B cell (primary cell): ENCODE results near the gene MPDU1. TPM values are rescaled to one million over a fixed set of nuclear protein-coding genes. Genes with fewer than 3 reads are reported as not detected.

Experiments
- ATAC-seq: fragments of 200-7000 bp; cut with Tn5 transposase; one replicate; pipeline ENCODE4 v1.10.0; 2021; ENCODE audit warnings: low read depth, mild to moderate bottlenecking, moderate number of reproducible peaks, moderate library complexity
- CTCF ChIA-PET: fragments of 350-600 bp; sonication (Branson Sonifier 250); formaldehyde crosslinking; loops from one replicate; lab custom pipeline; 2021; ENCODE audit warnings: antibody characterized with exemption, inconsistent platforms; lab: Charles Lee
- POLR2A ChIA-PET: fragments of 350-600 bp; sonication (Branson Sonifier 250); formaldehyde crosslinking; loops from one replicate; lab custom pipeline; 2021; ENCODE audit warnings: antibody characterized with exemption; lab: Charles Lee
- DNase-seq: peaks from one replicate; pipeline ENCODE4 v3.0.0; 2013
- H2AFZ ChIP-seq: 2 replicates; pipeline ENCODE4 v1.6.1; 2012; ENCODE audit warnings: mild to moderate bottlenecking, low read depth, low read length; ENCODE audit not compliant: insufficient read depth, poor library complexity, severe bottlenecking
- H3K27ac ChIP-seq, 2 donors: 1 replicate in 1 of 2; 2 replicates in 1 of 2; pipeline ENCODE4 v1.5.1; 2012 to 2013; ENCODE audit warnings: low read length in 2 of 2, mild to moderate bottlenecking in 2 of 2, moderate library complexity in 1 of 2
- H3K27me3 ChIP-seq, 4 experiments: fragments of 200-600 bp in 1 of 4; sonication (generic) in 1 of 4; replicated peaks in 1 of 4; 1 replicate in 2 of 4; 2 replicates in 2 of 4; pipeline versions ENCODE4 v1.6.1 to v1.7.0; 2013 to 2016; ENCODE audit warnings: low read length in 3 of 4, mild to moderate bottlenecking in 2 of 4, mixed read lengths in 1 of 4, moderate library complexity in 1 of 4; ENCODE audit not compliant: insufficient read depth in 4 of 4, control insufficient read depth in 3 of 4; ENCODE audit errors: control extremely low read depth in 1 of 4
- H3K36me3 ChIP-seq, 2 experiments: replicated peaks in 1 of 2; 1 replicate in 1 of 2; 2 replicates in 1 of 2; pipeline versions ENCODE4 v1.6.1 to v1.7.1; 2013; ENCODE audit warnings: low read length in 1 of 2; ENCODE audit not compliant: insufficient read depth in 2 of 2, control insufficient read depth in 1 of 2; ENCODE audit errors: control extremely low read depth in 1 of 2, extremely low read depth in 1 of 2
- H3K4me1 ChIP-seq, 2 donors: fragments of 200-600 bp in 1 of 2; sonication (generic) in 1 of 2; 1 replicate in 1 of 2; 2 replicates in 1 of 2; pipeline versions ENCODE4 v1.5.1 to v1.6.1; 2013 to 2017; ENCODE audit warnings: low read length in 2 of 2; ENCODE audit not compliant: control insufficient read depth in 2 of 2, insufficient read depth in 2 of 2
- H3K4me2 ChIP-seq: replicated peaks from 2 replicates; pipeline ENCODE3; 2012; ENCODE audit warnings: mild to moderate bottlenecking, low read depth, low read length; ENCODE audit not compliant: poor library complexity, severe bottlenecking
- H3K4me3 ChIP-seq, 5 experiments: fragments of 200-600 bp in 1 of 5; sonication (generic) in 1 of 5; 1 replicate in 3 of 5; 2 replicates in 2 of 5; pipeline versions ENCODE4 v1.5.1 to v1.7.0; 2011 to 2016; ENCODE audit warnings: low read length in 4 of 5, mild to moderate bottlenecking in 4 of 5, low read depth in 2 of 5, control low read depth in 1 of 5, moderate library complexity in 1 of 5; ENCODE audit not compliant: insufficient read depth in 1 of 5; ENCODE audit errors: control extremely low read depth in 1 of 5, extremely low read depth in 1 of 5
- H3K79me2 ChIP-seq: fragments of 200-600 bp; sonication (generic); one replicate; pipeline ENCODE4 v1.6.0; 2016; ENCODE audit warnings: low read length; ENCODE audit not compliant: control insufficient read depth, insufficient read depth
- H3K9ac ChIP-seq: fragments of 200-600 bp; sonication (generic); 2 replicates; pipeline ENCODE4 v1.6.1; 2017; ENCODE audit warnings: mild to moderate bottlenecking, low read length, moderate library complexity
- H3K9me3 ChIP-seq, 3 donors: one replicate each; pipeline versions ENCODE4 v1.6.1 to v1.7.1; 2013; ENCODE audit warnings: low read length in 2 of 3; ENCODE audit not compliant: control insufficient read depth in 2 of 3, insufficient read depth in 1 of 3; ENCODE audit errors: control extremely low read depth in 1 of 3
- H4K20me1 ChIP-seq: 2 replicates; pipeline ENCODE4 v1.6.0; 2012; ENCODE audit warnings: mild to moderate bottlenecking, low read length; ENCODE audit not compliant: insufficient read depth, control insufficient read depth, poor library complexity, severe bottlenecking
- H3K27ac Mint-ChIP-seq: one replicate; pipeline ENCODE4 v1.8.0; 2021; ENCODE audit warnings: mixed read lengths
- H3K27me3 Mint-ChIP-seq: one replicate; pipeline ENCODE4 v1.8.0; 2021; ENCODE audit warnings: mixed read lengths
- H3K4me1 Mint-ChIP-seq: one replicate; pipeline ENCODE4 v1.8.0; 2021; ENCODE audit warnings: mixed read lengths
- H3K4me3 Mint-ChIP-seq: one replicate; pipeline ENCODE4 v1.8.0; 2021; ENCODE audit warnings: mixed read lengths
- H3K9me3 Mint-ChIP-seq: one replicate; pipeline ENCODE4 v1.8.0; 2022; ENCODE audit warnings: mixed read lengths; ENCODE audit not compliant: insufficient read depth
- CTCF ChIP-seq: fragments of 200-600 bp; IDR thresholded peaks from one replicate; pipeline ENCODE4 v1.8.0; 2022; ENCODE audit warnings: antibody characterized with exemption, mild to moderate bottlenecking
- EZH2 ChIP-seq: IDR thresholded peaks from 2 replicates; pipeline ENCODE4 v1.6.1; 2012; ENCODE audit warnings: borderline replicate concordance, low read depth, mild to moderate bottlenecking, moderate library complexity, low read length; ENCODE audit not compliant: insufficient read depth, poor library complexity, severe bottlenecking
- WGBS: methylation state at CpG from one replicate; pipeline ENCODE4 v1.1.5; 2013; ENCODE audit warnings: missing lambda C conversion rate; ENCODE audit not compliant: insufficient coverage; 5-methylcytosine and 5-hydroxymethylcytosine counted together
- intact Hi-C: fragments of 100-400 bp; cut with micrococcal nuclease; formaldehyde crosslinking; loops from one replicate; pipeline ENCODE4 v1.10.0; 2022
- polyA plus RNA-seq: library from polyadenylated mRNA; depleted of rRNA; stranded (reverse); fragments of >200 nt; gene quantifications from 2 replicates; pipeline ENCODE4 v1.2.3, GENCODE V29; 2012
- total RNA-seq, 2 donors: library from RNA; stranded (reverse); fragments of 120-200 nt in 1 of 2; gene quantifications; 1 replicate in 1 of 2; 2 replicates in 1 of 2; pipeline versions ENCODE4 v1.2.3 to v1.2.4, GENCODE V29; 2013 to 2022

The MPDU1 gene
- total and polyA plus RNA-seq, 2 donors (not counting 1 experiment from before 2014, with no cell fraction given): 31.7 to 51.5 TPM

GRCh38 chr17:7561589-7562207 is 22.0 kb upstream of the MPDU1 start, which contains the start of gene SENP3:
TSS of gene SENP3 (plus strand) at chr17:7561919. CDS start at chr17:7563077, 1,158 bp downstream.
- Histone ChIP-seq H3K9ac (peak within 1 kb of the TSS; percentile 97), H3K79me2 (peaks cover 57% of the 10 kb centered on the region), H3K4me2 (peak within 1 kb of the TSS; percentile 96), H3K4me1 (peaks cover 41 to 61% of the 10 kb centered on the region in 2 donors), H2AFZ (peak within 1 kb of the TSS; percentile 81), H3K27me3 (no peaks in the 10 kb centered on the region), H3K36me3 (peaks cover 2 to 31% of the 10 kb centered on the region in 2 experiments), H3K27ac (peak within 1 kb of the TSS; percentile 97), H3K9me3 (no peaks in the 10 kb centered on the region), H3K4me3 (peak within 1 kb of the TSS; percentile 63 to 95 (median 81)), H4K20me1 (peaks cover 17% of the 10 kb centered on the region)
- ATAC-seq: peak; percentile 73
- Mint-ChIP-seq H3K9me3 (no peaks in the 10 kb centered on the region), H3K4me1 (peaks cover 49% of the 10 kb centered on the region), H3K27me3 (no peaks in the 10 kb centered on the region), H3K4me3 (peak within 1 kb of the TSS; percentile 97), H3K27ac (peak within 1 kb of the TSS; percentile 98)
- intact Hi-C loops: loop anchor here (1.0 to 5.0 kb wide), 11 partner anchors 9 to 324 kb away; partner anchors contain the start of genes ELP5, MPDU1, PHF23 and POLR2A
- peak; percentile 95 for DNase-seq
- under 1% methylated on average over 78 of the region's 82 CpGs for WGBS
- TF ChIP-seq CTCF (no peak), EZH2 (no peak)
- ChIA-PET POLR2A (interaction anchor here (0.6 to 4.3 kb wide), 14 partner anchors 9 to 280 kb away, joined by 3 to 32 read pairs (median 4); partner anchors contain the start of genes CD68, MPDU1, POLR2A and SLC2A4), CTCF (interaction anchor here (0.8 to 25.0 kb wide), 30 partner anchors 8 to 247 kb away, joined by 3 to 666 read pairs (median 6); partner anchors contain the start of genes ACAP1, CD68, MPDU1 and SOX15)

GRCh38 chr17:7562208-7562605 is 21.4 kb upstream of the MPDU1 start:
- Histone ChIP-seq H3K9ac (peak overlapping the region; percentile 97), H3K79me2 (peaks cover 57% of the 10 kb centered on the region), H2AFZ (peak overlapping the region; percentile 81), H3K4me2 (peak overlapping the region; percentile 96), H3K36me3 (peaks cover 2 to 36% of the 10 kb centered on the region in 2 experiments), H3K27ac (peak overlapping the region; percentile 73 to 97), H3K9me3 (no peaks in the 10 kb centered on the region), H3K4me1 (peaks cover 41 to 60% of the 10 kb centered on the region in 2 donors), H4K20me1 (peaks cover 17% of the 10 kb centered on the region), H3K27me3 (no peaks in the 10 kb centered on the region), H3K4me3 (peak overlapping the region; percentile 63 to 95 (median 81))
- intact Hi-C loops: loop anchor here (5.0 kb wide), 1 partner anchor 325 kb away; the partner anchor contains the start of gene PHF23
- TF ChIP-seq EZH2: no peak
- TF ChIP-seq CTCF: no peak
- Mint-ChIP-seq H3K27ac (peak overlapping the region; percentile 91), H3K4me3 (peak overlapping the region; percentile 89), H3K9me3 (no peaks in the 10 kb centered on the region), H3K27me3 (no peaks in the 10 kb centered on the region), H3K4me1 (peaks cover 48% of the 10 kb centered on the region)
- WGBS: 2% methylated on average over 25 of the region's 28 CpGs
- no peak for DNase-seq
- ChIA-PET POLR2A (interaction anchor here (0.8 to 2.7 kb wide), 6 partner anchors 9 to 281 kb away, joined by 3 to 13 read pairs (median 6); partner anchors contain the start of genes CD68, MPDU1, POLR2A and SLC2A4), CTCF (interaction anchor here (2.4 to 25.0 kb wide), 7 partner anchors 15 to 206 kb away, joined by 21 to 666 read pairs (median 42); partner anchors contain the start of genes CD68, MPDU1, SOX15 and TMEM95)
- ATAC-seq: no peak
